ENCODE data around the gene CARS2. TPM values are rescaled to one million over a fixed set of nuclear protein-coding genes. Genes with fewer than 3 reads are reported as not detected.

Gene CARS2
- total RNA-seq, 1 experiment from 2014 or later: 41.9 TPM

GRCh38 chr13:110639935-110640334, 66.0 kb downstream of the CARS2 start:
- Histone ChIP-seq H3K4ac (ENCODE audit: low read depth, low read length) (no peak overlapping the region), H3K9ac (ENCODE audit: extremely low read depth, insufficient read length, low read length) (no peak overlapping the region), H3K18ac (ENCODE audit: insufficient read length, low read depth, low read length) (no peak overlapping the region), H2BK5ac (ENCODE audit: insufficient read length, low read length) (no peak overlapping the region), H2BK120ac (ENCODE audit: low read depth, low read length, poor library complexity, severe bottlenecking) (no peak overlapping the region), H4K20me1 (ENCODE audit: control insufficient read depth, insufficient read depth, insufficient read length) (no peaks in the 10 kb centered on the region), H3K9me3 (ENCODE audit: control insufficient read depth, low read depth, low read length) (no peaks in the 10 kb centered on the region), H3K4me2 (ENCODE audit: insufficient read depth, insufficient read length, low read length) (no peak overlapping the region), H3T11ph (ENCODE audit: low read length) (no peak overlapping the region), H3K79me2 (ENCODE audit: insufficient read depth, low read length) (no peaks in the 10 kb centered on the region), H4K8ac (replicated peaks; ENCODE audit: insufficient read length, low read depth, low read length) (no peak overlapping the region), H3K27me3 (ENCODE audit: insufficient read depth, low read length) (no peaks in the 10 kb centered on the region), H3K23ac (ENCODE audit: insufficient read length, low read depth, low read length) (no peak overlapping the region), H3K23me2 (ENCODE audit: insufficient read length, low read depth, low read length, poor library complexity, severe bottlenecking) (no peaks in the 10 kb centered on the region), H2BK12ac (ENCODE audit: insufficient read length, low read depth, low read length) (no peak overlapping the region), H3K27ac (ENCODE audit: insufficient read length, low read depth, low read length) (no peak overlapping the region), H3K4me1 (ENCODE audit: insufficient read depth, low read length) (no peaks in the 10 kb centered on the region; the same call in 1 of the 2 replicates), H4K5ac (ENCODE audit: insufficient read length, low read depth, low read length) (no peak overlapping the region), H2AK5ac (ENCODE audit: insufficient read length, low read length) (no peak overlapping the region), H4K91ac (ENCODE audit: insufficient read length, low read depth, low read length) (no peak overlapping the region), H2AFZ (ENCODE audit: low read length) (no peak overlapping the region), H2BK15ac (ENCODE audit: low read depth, low read length) (no peak overlapping the region), H2BK20ac (ENCODE audit: low read depth, low read length, poor library complexity, severe bottlenecking) (no peak overlapping the region), H3K56ac (ENCODE audit: insufficient read length, low read depth, low read length) (no peak overlapping the region), H3K14ac (ENCODE audit: insufficient read depth, low read length) (no peak overlapping the region), H3K79me1 (ENCODE audit: insufficient read depth, low read depth, low read length, poor library complexity, severe bottlenecking) (no peaks in the 10 kb centered on the region)
- Mint-ChIP-seq H3K4me3 (no peak overlapping the region), H3K27ac (0 out of 7 replicates have a peak overlapping the region, but pooled peaks of 1 of the 3 experiments have one; percentile 21), H3K9me3 (no peaks in the 10 kb centered on the region), H3K27me3 (ENCODE audit: low read depth) (no peaks in the 10 kb centered on the region; the same call in 1 of the 2 replicates), H3K4me1 (peaks cover 4 to 5% of the 10 kb centered on the region in 2 experiments), H3K36me3 (ENCODE audit: insufficient read depth in 1 of 3, low read depth in 3 of 3) (peaks cover 30 to 84% (median 70%) of the 10 kb centered on the region in 3 experiments)
- no CpG with 5 or more reads among the region's 5 CpGs for WGBS (ENCODE audit: extremely low coverage, insufficient read length, low lambda C conversion rate)
- no peak for DNase-seq
- TF ChIP-seq, protein P1, sequence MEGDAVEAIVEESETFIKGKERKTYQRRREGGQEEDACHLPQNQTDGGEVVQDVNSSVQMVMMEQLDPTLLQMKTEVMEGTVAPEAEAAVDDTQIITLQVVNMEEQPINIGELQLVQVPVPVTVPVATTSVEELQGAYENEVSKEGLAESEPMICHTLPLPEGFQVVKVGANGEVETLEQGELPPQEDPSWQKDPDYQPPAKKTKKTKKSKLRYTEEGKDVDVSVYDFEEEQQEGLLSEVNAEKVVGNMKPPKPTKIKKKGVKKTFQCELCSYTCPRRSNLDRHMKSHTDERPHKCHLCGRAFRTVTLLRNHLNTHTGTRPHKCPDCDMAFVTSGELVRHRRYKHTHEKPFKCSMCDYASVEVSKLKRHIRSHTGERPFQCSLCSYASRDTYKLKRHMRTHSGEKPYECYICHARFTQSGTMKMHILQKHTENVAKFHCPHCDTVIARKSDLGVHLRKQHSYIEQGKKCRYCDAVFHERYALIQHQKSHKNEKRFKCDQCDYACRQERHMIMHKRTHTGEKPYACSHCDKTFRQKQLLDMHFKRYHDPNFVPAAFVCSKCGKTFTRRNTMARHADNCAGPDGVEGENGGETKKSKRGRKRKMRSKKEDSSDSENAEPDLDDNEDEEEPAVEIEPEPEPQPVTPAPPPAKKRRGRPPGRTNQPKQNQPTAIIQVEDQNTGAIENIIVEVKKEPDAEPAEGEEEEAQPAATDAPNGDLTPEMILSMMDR (conservative IDR thresholded peaks at IDR 0.05): no peak
